Thyroid gland (tissue), 4 donors: ENCODE measurements around the gene METTL18.

Source experiments
- POLR2A ChIP-seq, 2 donors: fragments of 450-650 bp; IDR thresholded peaks; one replicate each; pipeline ENCODE4 v1.6.1; 2017; ENCODE audit warnings: antibody characterized with exemption in 2 of 2, mild to moderate bottlenecking in 2 of 2, moderate library complexity in 1 of 2
- TF ChIP-seq, protein P1 (sequence below), 6 experiments: fragments of 200-600 bp in 3 of 6; fragments of 450-650 bp in 3 of 6; sonication (generic) in 3 of 6; IDR thresholded peaks; one replicate each; pipeline ENCODE4 v1.5.1; 2016 to 2019; ENCODE audit warnings: antibody characterized with exemption in 6 of 6, mild to moderate bottlenecking in 2 of 6, inconsistent platforms in 1 of 6, moderate library complexity in 1 of 6

DNA sequence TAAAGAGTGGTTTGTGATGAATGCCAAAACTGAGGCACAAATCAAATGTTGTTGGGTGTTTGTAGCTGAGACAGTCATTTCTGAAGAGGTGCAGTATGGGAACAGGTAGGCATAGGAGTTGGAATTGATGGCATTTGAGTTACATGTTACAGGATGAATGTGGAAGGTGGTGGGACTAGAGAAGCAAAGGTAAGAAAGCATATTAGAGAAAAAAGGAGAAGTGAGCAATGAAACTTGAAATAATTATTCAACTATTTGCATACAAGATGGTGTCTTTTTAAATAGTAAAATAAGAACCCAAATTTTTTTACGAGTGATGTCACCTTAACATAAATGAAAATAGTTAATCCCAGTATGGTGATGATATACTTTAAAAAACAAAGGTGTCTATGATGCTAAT is 40.2 kb upstream of the METTL18 start:
- TF ChIP-seq, protein P1, sequence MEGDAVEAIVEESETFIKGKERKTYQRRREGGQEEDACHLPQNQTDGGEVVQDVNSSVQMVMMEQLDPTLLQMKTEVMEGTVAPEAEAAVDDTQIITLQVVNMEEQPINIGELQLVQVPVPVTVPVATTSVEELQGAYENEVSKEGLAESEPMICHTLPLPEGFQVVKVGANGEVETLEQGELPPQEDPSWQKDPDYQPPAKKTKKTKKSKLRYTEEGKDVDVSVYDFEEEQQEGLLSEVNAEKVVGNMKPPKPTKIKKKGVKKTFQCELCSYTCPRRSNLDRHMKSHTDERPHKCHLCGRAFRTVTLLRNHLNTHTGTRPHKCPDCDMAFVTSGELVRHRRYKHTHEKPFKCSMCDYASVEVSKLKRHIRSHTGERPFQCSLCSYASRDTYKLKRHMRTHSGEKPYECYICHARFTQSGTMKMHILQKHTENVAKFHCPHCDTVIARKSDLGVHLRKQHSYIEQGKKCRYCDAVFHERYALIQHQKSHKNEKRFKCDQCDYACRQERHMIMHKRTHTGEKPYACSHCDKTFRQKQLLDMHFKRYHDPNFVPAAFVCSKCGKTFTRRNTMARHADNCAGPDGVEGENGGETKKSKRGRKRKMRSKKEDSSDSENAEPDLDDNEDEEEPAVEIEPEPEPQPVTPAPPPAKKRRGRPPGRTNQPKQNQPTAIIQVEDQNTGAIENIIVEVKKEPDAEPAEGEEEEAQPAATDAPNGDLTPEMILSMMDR (IDR thresholded peaks at IDR 0.05): no peak
- TF ChIP-seq POLR2A (IDR thresholded peaks at IDR 0.05): no peak
